IMR-90 (cell line): Measurements from ENCODE around the gene PHKB. TPM values are rescaled to one million over a fixed set of nuclear protein-coding genes. Genes with fewer than 3 reads are reported as not detected.

Source experiments
- ATAC-seq: fragments of 200-7000 bp; cut with Tn5 transposase; 2 replicates; pipeline ENCODE4 v1.9.1; 2020; ENCODE audit warnings: low read depth, mild to moderate bottlenecking, moderate library complexity
- BruUV-seq: library from RNA; stranded (reverse); fragments of 400-500 nt; replicated peaks from 2 replicates; lab custom pipeline; 2021; lab: Mats Ljungman, UMichigan
- CTCF ChIA-PET: fragments of 300-600 bp; formaldehyde crosslinking; extraction: SDS; loops from one replicate; lab custom pipeline; 2021; ENCODE audit warnings: antibody characterized with exemption; lab: Yijun Ruan, JAX
- POLR2A ChIA-PET: fragments of 300-600 bp; sonication (Branson Sonifier 250); formaldehyde crosslinking; loops from one replicate; lab custom pipeline; 2022; ENCODE audit warnings: antibody characterized with exemption; ENCODE audit not compliant: unreplicated experiment; lab: Charles Lee
- DNase-seq: peaks from one replicate; pipeline ENCODE4 v3.0.0; 2013
- H2AFZ ChIP-seq: replicated peaks from 2 replicates; pipeline ENCODE3; 2013; ENCODE audit warnings: low read length, mild to moderate bottlenecking; ENCODE audit not compliant: poor library complexity
- H2AK5ac ChIP-seq: 2 replicates; pipeline ENCODE4 v1.6.1; 2013; ENCODE audit warnings: low read depth, low read length, inconsistent platforms
- H2AK9ac ChIP-seq: replicated peaks from 2 replicates; pipeline ENCODE3; 2013; ENCODE audit warnings: mild to moderate bottlenecking, low read depth, low read length, moderate library complexity; ENCODE audit not compliant: poor library complexity
- H2BK120ac ChIP-seq: 2 replicates; pipeline ENCODE4 v1.6.1; 2013; ENCODE audit warnings: low read depth, low read length, inconsistent platforms
- H2BK15ac ChIP-seq: 3 replicates; pipeline ENCODE4 v1.6.1; 2013; ENCODE audit warnings: low read depth, low read length, inconsistent platforms
- H2BK20ac ChIP-seq: 2 replicates; pipeline ENCODE4 v1.6.1; 2013; ENCODE audit warnings: low read depth, mild to moderate bottlenecking, inconsistent platforms, low read length, moderate library complexity
- H2BK5ac ChIP-seq: 2 replicates; pipeline ENCODE4 v1.6.1; 2013; ENCODE audit warnings: mild to moderate bottlenecking, low read depth, low read length, inconsistent platforms; ENCODE audit not compliant: poor library complexity, severe bottlenecking
- H3K14ac ChIP-seq: replicated peaks from 2 replicates; pipeline ENCODE4 v1.6.1; 2013; ENCODE audit warnings: low read depth, low read length, inconsistent platforms
- H3K18ac ChIP-seq: 2 replicates; pipeline ENCODE4 v1.6.1; 2013; ENCODE audit warnings: low read depth, low read length, control low read depth
- H3K23ac ChIP-seq: 2 replicates; pipeline ENCODE4 v1.6.1; 2013; ENCODE audit warnings: low read depth, low read length, inconsistent platforms
- H3K27ac ChIP-seq: 2 replicates; pipeline ENCODE4 v1.5.1; 2013; ENCODE audit warnings: mild to moderate bottlenecking, control low read depth, low read length; ENCODE audit not compliant: insufficient read depth
- H3K27me3 ChIP-seq: 2 replicates; pipeline ENCODE4 v1.6.1; 2013; ENCODE audit warnings: low read length; ENCODE audit not compliant: control insufficient read depth, insufficient read depth
- H3K36me3 ChIP-seq: 2 replicates; pipeline ENCODE4 v1.6.1; 2013; ENCODE audit warnings: low read length, mixed read lengths; ENCODE audit not compliant: control insufficient read depth, insufficient read depth
- H3K4ac ChIP-seq: 2 replicates; pipeline ENCODE4 v1.6.1; 2013; ENCODE audit warnings: low read depth, low read length, inconsistent platforms
- H3K4me1 ChIP-seq: 2 replicates; pipeline ENCODE4 v1.6.1; 2013; ENCODE audit warnings: low read length, mixed read lengths; ENCODE audit not compliant: control insufficient read depth, insufficient read depth
- H3K4me2 ChIP-seq: 2 replicates; pipeline ENCODE4 v1.6.1; 2013; ENCODE audit warnings: low read depth, mild to moderate bottlenecking, control low read depth, low read length, moderate library complexity
- H3K4me3 ChIP-seq: 2 replicates; pipeline ENCODE4 v1.5.1; 2013; ENCODE audit warnings: low read depth, mild to moderate bottlenecking, control low read depth, low read length, moderate library complexity; ENCODE audit not compliant: insufficient read depth
- H3K56ac ChIP-seq: 2 replicates; pipeline ENCODE4 v1.6.1; 2013; ENCODE audit warnings: low read length, inconsistent platforms; ENCODE audit not compliant: insufficient read depth; ENCODE audit errors: extremely low read depth
- H3K79me1 ChIP-seq, 2 experiments: 2 replicates each; pipeline ENCODE4 v1.6.1; 2013; ENCODE audit warnings: low read length in 2 of 2, inconsistent platforms in 1 of 2, low read depth in 1 of 2
- H3K9ac ChIP-seq: 2 replicates; pipeline ENCODE4 v1.6.1; 2013; ENCODE audit warnings: low read depth, low read length, control low read depth
- H3K9me1 ChIP-seq: 2 replicates; pipeline ENCODE4 v1.6.1; 2013; ENCODE audit warnings: low read length, inconsistent platforms; ENCODE audit not compliant: insufficient read depth
- H3K9me3 ChIP-seq: 2 replicates; pipeline ENCODE4 v1.6.1; 2013; ENCODE audit warnings: low read length; ENCODE audit not compliant: control insufficient read depth, insufficient read depth
- H4K20me1 ChIP-seq: 2 replicates; pipeline ENCODE4 v1.6.1; 2013; ENCODE audit warnings: low read length, inconsistent platforms; ENCODE audit not compliant: insufficient read depth
- H4K5ac ChIP-seq: 2 replicates; pipeline ENCODE4 v1.6.1; 2013; ENCODE audit warnings: mild to moderate bottlenecking, low read depth, low read length, control low read depth
- H4K8ac ChIP-seq, 2 experiments: 2 replicates each; pipeline ENCODE4 v1.6.1; 2013; ENCODE audit warnings: low read depth in 2 of 2, low read length in 2 of 2, control low read depth in 1 of 2, inconsistent platforms in 1 of 2
- H4K91ac ChIP-seq: 2 replicates; pipeline ENCODE4 v1.6.1; 2013; ENCODE audit warnings: low read depth, low read length, inconsistent platforms; ENCODE audit not compliant: insufficient read depth
- CHD1 ChIP-seq: IDR thresholded peaks from 2 replicates; pipeline ENCODE4 v1.6.1; 2012; ENCODE audit warnings: low read depth, low read length, improper control_type of control experiment
- MAFK ChIP-seq: IDR thresholded peaks from 2 replicates; pipeline ENCODE4 v1.6.1; 2012; ENCODE audit warnings: low read depth, low read length, improper control_type of control experiment
- MAZ ChIP-seq: IDR thresholded peaks from 2 replicates; pipeline ENCODE4 v1.6.1; 2012; ENCODE audit warnings: low read depth, mild to moderate bottlenecking, low read length, improper control_type of control experiment, moderate library complexity, borderline replicate concordance
- MXI1 ChIP-seq: IDR thresholded peaks from 2 replicates; pipeline ENCODE4 v1.6.1; 2012; ENCODE audit warnings: low read depth, mild to moderate bottlenecking, low read length, moderate library complexity, borderline replicate concordance
- POLR2A ChIP-seq: IDR thresholded peaks from 2 replicates; pipeline ENCODE4 v1.6.1; 2012; ENCODE audit warnings: mild to moderate bottlenecking, low read depth, low read length
- RFX5 ChIP-seq: IDR thresholded peaks from 2 replicates; pipeline ENCODE4 v1.8.0; 2012; ENCODE audit warnings: low read depth, mild to moderate bottlenecking, low read length, moderate library complexity
- WGBS, 2 experiments: methylation state at CpG; one replicate each; pipeline versions ENCODE4 v1.1.5 to v1.1.7; 2013; ENCODE audit warnings: missing lambda C conversion rate in 2 of 2; ENCODE audit not compliant: insufficient read length in 1 of 2; ENCODE audit errors: extremely low coverage in 2 of 2; 5-methylcytosine and 5-hydroxymethylcytosine counted together
- dilution Hi-C: fragments of 300-500 bp; cut with HindIII; formaldehyde crosslinking; loops from one replicate; pipeline ENCODE4 v1.14.3; 2018; ENCODE audit warnings: low sequenced_read_pairs; ENCODE audit not compliant: unreplicated experiment
- in situ Hi-C: fragments of 300-500 bp; cut with MboI; formaldehyde crosslinking; loops from 3 replicates; pipeline ENCODE4 v1.14.3; 2019; ENCODE audit warnings: low sequenced_read_pairs, inconsistent platforms, mixed read lengths
- intact Hi-C: fragments of 100-400 bp; cut with micrococcal nuclease; formaldehyde crosslinking; loops from 2 replicates; pipeline ENCODE4 v1.10.0; 2022
- polyA plus RNA-seq, 3 experiments: library from polyadenylated mRNA; depleted of rRNA; stranded (reverse); fragments of >200 nt; gene quantifications; 2 replicates each; pipeline ENCODE4 v1.2.3, GENCODE V29; 2012; ENCODE audit warnings: low replicate concordance in 1 of 3
- total RNA-seq: library from RNA; depleted of rRNA; stranded (reverse); fragments of >200 nt; gene quantifications from 2 replicates; pipeline ENCODE4 v1.2.3, GENCODE V29; 2012
- TF ChIP-seq, protein P1 (sequence below): fragments of 150-350 bp; IDR thresholded peaks from 2 replicates; pipeline ENCODE4 v1.6.1; 2017; ENCODE audit warnings: mild to moderate bottlenecking, antibody characterized with exemption, low read length, low read depth
- TF ChIP-seq, protein P2 (sequence below): fragments of 150-350 bp; IDR thresholded peaks from 2 replicates; pipeline ENCODE4 v1.6.1; 2016; ENCODE audit warnings: low read depth, mild to moderate bottlenecking, low read length, moderate library complexity, borderline replicate concordance
- TF ChIP-seq, protein P3 (sequence below): conservative IDR thresholded peaks from 2 replicates; pipeline ENCODE4 v1.5.1; 2012; ENCODE audit warnings: mild to moderate bottlenecking, low read depth, low read length, improper control_type of control experiment

The PHKB gene
- total and polyA plus RNA-seq, 2 of the 4 experiments (the other 2 are of a cell fraction): 24.2 to 58.6 TPM

DNA sequence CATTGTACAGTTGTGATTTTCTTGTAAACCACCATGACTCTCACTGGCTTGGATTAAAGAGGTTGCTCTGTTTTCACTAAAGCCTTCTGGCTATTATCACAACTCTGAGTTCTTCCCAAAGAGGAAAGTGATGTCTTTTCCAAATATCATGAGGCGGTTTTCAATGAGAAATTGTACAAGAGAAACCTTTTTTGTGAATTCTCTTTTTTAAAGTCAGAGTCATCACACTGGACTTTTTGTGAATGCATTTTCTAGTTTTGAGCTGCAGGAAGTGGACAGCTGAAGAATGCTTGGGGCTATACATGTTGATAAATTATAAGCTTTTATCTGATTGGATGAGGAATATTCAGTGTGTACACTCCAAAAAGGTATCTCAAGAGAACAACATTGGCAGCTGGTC, 100.2 kb downstream of the PHKB start:
- Histone ChIP-seq H2BK15ac (no peak overlapping the region), H4K8ac (no peak overlapping the region), H2AFZ (no peak overlapping the region), H4K5ac (no peak overlapping the region), H3K4me1 (peaks cover 2% of the 10 kb centered on the region; the same call in 1 of the 2 replicates), H2AK5ac (no peak overlapping the region), H3K18ac (no peak overlapping the region), H4K91ac (no peak overlapping the region), H3K4me3 (no peak overlapping the region), H4K20me1 (0 out of 2 replicates have a peak, but pooled peaks cover 4% of the 10 kb centered on the region), H2AK9ac (no peak overlapping the region), H3K79me1 (peaks cover 1 to 14% of the 10 kb centered on the region in 2 experiments; a peak in 2 of 4 replicates), H3K14ac (no peak overlapping the region), H3K4ac (no peak overlapping the region), H2BK20ac (no peak overlapping the region), H3K9me3 (no peaks in the 10 kb centered on the region), H3K9ac (no peak overlapping the region), H3K4me2 (no peak overlapping the region), H3K56ac (no peak overlapping the region), H3K27me3 (no peaks in the 10 kb centered on the region), H2BK5ac (no peak overlapping the region), H2BK120ac (no peak overlapping the region), H3K27ac (no peak overlapping the region), H3K36me3 (peaks cover 4% of the 10 kb centered on the region; the same call in 1 of the 2 replicates), H3K23ac (no peak overlapping the region), H3K9me1 (no peaks in the 10 kb centered on the region)
- POLR2A ChIA-PET: no interaction called here
- intact Hi-C loops (no loop called here), in situ Hi-C loops (loop anchor here (10.0 kb wide), 1 partner anchor 64 kb away; no protein-coding TSS in a partner anchor), dilution Hi-C loops (no loop called here)
- ATAC-seq (no peak), DNase-seq (no peak)
- CTCF ChIA-PET: no interaction called here
- WGBS, 2 experiments: no CpG with 5 or more reads among the region's 1 CpG
- BruUV-seq: no TSS peak
- TF ChIP-seq MAZ (no peak), MAFK (no peak), CHD1 (no peak), MXI1 (no peak), POLR2A (no peak), RFX5 (no peak)
- TF ChIP-seq, protein P1, sequence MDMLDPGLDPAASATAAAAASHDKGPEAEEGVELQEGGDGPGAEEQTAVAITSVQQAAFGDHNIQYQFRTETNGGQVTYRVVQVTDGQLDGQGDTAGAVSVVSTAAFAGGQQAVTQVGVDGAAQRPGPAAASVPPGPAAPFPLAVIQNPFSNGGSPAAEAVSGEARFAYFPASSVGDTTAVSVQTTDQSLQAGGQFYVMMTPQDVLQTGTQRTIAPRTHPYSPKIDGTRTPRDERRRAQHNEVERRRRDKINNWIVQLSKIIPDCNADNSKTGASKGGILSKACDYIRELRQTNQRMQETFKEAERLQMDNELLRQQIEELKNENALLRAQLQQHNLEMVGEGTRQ: no peak
- TF ChIP-seq, protein P2, sequence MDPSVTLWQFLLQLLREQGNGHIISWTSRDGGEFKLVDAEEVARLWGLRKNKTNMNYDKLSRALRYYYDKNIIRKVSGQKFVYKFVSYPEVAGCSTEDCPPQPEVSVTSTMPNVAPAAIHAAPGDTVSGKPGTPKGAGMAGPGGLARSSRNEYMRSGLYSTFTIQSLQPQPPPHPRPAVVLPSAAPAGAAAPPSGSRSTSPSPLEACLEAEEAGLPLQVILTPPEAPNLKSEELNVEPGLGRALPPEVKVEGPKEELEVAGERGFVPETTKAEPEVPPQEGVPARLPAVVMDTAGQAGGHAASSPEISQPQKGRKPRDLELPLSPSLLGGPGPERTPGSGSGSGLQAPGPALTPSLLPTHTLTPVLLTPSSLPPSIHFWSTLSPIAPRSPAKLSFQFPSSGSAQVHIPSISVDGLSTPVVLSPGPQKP: no peak
- TF ChIP-seq, protein P3, sequence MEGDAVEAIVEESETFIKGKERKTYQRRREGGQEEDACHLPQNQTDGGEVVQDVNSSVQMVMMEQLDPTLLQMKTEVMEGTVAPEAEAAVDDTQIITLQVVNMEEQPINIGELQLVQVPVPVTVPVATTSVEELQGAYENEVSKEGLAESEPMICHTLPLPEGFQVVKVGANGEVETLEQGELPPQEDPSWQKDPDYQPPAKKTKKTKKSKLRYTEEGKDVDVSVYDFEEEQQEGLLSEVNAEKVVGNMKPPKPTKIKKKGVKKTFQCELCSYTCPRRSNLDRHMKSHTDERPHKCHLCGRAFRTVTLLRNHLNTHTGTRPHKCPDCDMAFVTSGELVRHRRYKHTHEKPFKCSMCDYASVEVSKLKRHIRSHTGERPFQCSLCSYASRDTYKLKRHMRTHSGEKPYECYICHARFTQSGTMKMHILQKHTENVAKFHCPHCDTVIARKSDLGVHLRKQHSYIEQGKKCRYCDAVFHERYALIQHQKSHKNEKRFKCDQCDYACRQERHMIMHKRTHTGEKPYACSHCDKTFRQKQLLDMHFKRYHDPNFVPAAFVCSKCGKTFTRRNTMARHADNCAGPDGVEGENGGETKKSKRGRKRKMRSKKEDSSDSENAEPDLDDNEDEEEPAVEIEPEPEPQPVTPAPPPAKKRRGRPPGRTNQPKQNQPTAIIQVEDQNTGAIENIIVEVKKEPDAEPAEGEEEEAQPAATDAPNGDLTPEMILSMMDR: no peak
